Mucosa of descending colon (tissue), 3 donors: ENCODE measurements around the gene PHETA1. TPM values are rescaled to one million over a fixed set of nuclear protein-coding genes. Genes with fewer than 3 reads are reported as not detected.
A peak's percentile ranks its signal among the peaks of the same experiment; 100 is the strongest.
"Not testable (repeated sequence)": the region's sequence is repeated elsewhere in the genome, so short reads cannot be mapped to it uniquely, and the experiment has no call there.

Source experiments
- ATAC-seq: fragments of 200-7000 bp; cut with Tn5 transposase; one replicate; pipeline ENCODE4 v1.9.1; 2020; ENCODE audit warnings: mild to moderate bottlenecking, moderate library complexity
- DNase-seq, 3 donors: peaks; one replicate each; pipeline ENCODE4 v3.0.0-alpha.2; 2020
- H3K36me3 ChIP-seq: fragments of 200-600 bp; one replicate; pipeline ENCODE4 v1.8.0; 2021; ENCODE audit warnings: low read depth, mild to moderate bottlenecking
- H3K4me1 ChIP-seq: fragments of 200-600 bp; one replicate; pipeline ENCODE4 v1.8.0; 2021; ENCODE audit warnings: low read depth, mild to moderate bottlenecking
- H3K4me3 ChIP-seq: fragments of 200-600 bp; one replicate; pipeline ENCODE4 v1.8.0; 2021; ENCODE audit warnings: mild to moderate bottlenecking
- H3K9me3 ChIP-seq: fragments of 200-600 bp; one replicate; pipeline ENCODE4 v1.8.0; 2021; ENCODE audit warnings: mild to moderate bottlenecking
- intact Hi-C, 2 donors: fragments of 100-400 bp; cut with DNase I in 1 of 2; cut with micrococcal nuclease in 1 of 2; formaldehyde crosslinking; loops; one replicate each; pipeline versions ENCODE4 v1.11.0 to v1.11.1; 2022; cut with DNase I, micrococcal nuclease
- total RNA-seq, 3 donors: library from RNA; stranded (reverse); fragmentation: NEBNext Ultra II Directional in 2 of 3; extraction: Animal tissue kit (Norgen Biotek cat#: 25700) in 2 of 3; gene quantifications; one replicate each; pipeline versions ENCODE4 v1.2.1 to v1.2.4, GENCODE V29; 2021 to 2023
- TF ChIP-seq, protein P1 (sequence below): fragments of 200-600 bp; IDR thresholded peaks from one replicate; pipeline ENCODE4 v1.8.0; 2022; ENCODE audit warnings: antibody characterized with exemption, mild to moderate bottlenecking
- donor health status: DM: no; HTN: no; CAD: no; lungs with moderate emphysema.
- donor health status: DM: no; HTN: no; CAD: no.
- donor health status: DM: no; HTN: yes; CAD: no.

The PHETA1 gene
- total RNA-seq, 3 donors from 2014 or later: 21.4 to 39.8 (median 23.4) TPM

DNA sequence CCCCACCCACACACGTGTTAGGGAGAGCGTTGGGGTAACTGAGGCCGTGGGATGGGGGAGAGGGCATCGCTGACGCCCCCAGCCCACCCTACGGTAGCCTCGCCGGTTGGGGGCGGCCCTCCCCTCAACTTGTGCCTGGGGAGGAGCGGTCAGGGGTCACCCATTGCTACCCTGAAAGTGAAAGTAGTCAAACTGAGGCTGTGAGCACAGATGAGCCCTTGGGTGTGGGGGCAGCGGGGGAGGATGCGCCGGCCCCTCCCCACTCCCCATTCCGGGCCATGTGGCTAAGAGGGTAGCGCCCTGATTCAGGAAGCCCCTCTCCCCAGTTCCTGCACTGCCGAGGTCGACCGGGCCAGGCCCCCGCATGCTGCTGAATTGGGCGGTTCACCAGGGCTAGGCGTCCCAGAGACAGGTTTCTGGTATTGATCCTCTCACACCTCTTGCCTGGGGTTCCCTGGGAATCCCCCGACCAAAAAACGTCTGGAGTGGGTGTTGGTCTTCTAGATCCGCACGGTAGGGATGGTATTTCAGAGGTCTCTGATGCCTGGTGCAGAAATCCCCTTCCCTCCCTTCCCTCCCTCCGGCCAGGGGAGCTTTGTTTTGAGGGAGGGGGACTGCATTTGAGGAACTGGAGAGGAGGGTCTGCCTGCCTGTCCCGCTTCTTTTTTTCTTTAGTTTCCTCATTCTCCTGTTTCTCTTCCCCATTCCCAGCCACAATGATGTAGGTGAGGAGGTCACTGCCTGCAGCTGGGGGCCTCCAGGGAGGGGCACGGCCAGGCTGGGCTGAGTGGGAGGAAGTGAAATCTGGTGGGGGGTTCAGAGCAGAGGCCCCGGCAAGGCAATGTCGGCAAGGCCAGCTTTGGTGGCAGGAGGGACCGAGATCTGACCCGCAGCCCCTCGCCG is 37.8 kb upstream of the PHETA1 start:
- TF ChIP-seq, protein P1, sequence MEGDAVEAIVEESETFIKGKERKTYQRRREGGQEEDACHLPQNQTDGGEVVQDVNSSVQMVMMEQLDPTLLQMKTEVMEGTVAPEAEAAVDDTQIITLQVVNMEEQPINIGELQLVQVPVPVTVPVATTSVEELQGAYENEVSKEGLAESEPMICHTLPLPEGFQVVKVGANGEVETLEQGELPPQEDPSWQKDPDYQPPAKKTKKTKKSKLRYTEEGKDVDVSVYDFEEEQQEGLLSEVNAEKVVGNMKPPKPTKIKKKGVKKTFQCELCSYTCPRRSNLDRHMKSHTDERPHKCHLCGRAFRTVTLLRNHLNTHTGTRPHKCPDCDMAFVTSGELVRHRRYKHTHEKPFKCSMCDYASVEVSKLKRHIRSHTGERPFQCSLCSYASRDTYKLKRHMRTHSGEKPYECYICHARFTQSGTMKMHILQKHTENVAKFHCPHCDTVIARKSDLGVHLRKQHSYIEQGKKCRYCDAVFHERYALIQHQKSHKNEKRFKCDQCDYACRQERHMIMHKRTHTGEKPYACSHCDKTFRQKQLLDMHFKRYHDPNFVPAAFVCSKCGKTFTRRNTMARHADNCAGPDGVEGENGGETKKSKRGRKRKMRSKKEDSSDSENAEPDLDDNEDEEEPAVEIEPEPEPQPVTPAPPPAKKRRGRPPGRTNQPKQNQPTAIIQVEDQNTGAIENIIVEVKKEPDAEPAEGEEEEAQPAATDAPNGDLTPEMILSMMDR: no peak
- Histone ChIP-seq H3K36me3 (no peaks in the 10 kb centered on the region), H3K4me3 (peak overlapping the region; percentile 80), H3K9me3 (no peaks in the 10 kb centered on the region), H3K4me1 (peaks cover 36% of the 10 kb centered on the region)
- DNase-seq (peak in 2 of 3 donors; percentile 62 to 82), ATAC-seq (no peak)
- intact Hi-C loops: no loop called here

DNA sequence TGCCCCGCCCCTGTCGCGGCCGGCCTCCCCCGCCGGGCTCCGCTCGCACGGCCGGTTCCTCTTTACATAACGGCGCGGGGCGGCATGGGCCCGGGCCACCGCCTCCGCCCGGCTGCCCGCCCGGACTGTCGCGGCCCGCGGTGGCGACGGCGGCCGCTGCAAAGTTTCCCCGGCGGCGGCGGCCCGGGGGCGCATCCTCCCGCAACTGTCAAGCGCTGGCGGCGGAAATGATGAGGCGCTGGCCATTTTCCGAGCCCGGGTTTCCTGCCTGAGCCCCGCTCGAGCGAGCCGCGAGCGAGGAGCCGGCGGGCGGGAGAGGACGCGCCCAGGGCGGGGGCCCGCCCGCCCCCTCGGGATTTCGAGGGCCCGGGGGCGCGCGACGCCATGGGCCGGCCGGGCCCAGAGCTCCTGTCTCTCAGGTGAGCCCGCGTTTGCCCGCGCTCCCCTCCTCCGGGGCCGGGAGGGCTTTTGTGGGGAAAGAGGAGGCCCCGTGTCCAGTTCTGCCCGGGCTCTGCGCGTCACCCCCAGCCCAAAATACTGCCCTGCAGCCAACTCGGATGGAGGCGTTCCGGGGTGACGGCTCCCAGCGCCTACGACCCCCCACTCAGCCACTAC is 37.1 kb upstream of the PHETA1 start, which contains the start of gene SH2B3:
TSS of gene SH2B3 (plus strand) at position 65 of the 615 bp plus-strand sequence. CDS start 12,223 bp downstream, outside the sequence.
- H3K4me1 ChIP-seq: peaks cover 36% of the 10 kb centered on the region
- ATAC-seq (peak; percentile 14), DNase-seq (no peak)
- intact Hi-C loops: no loop called here
- no peaks in the 10 kb centered on the region for H3K36me3 ChIP-seq
- peak within 1 kb of the TSS; percentile 80 for H3K4me3 ChIP-seq
- TF ChIP-seq, protein P1: no peak
- H3K9me3 ChIP-seq: no peaks in the 10 kb centered on the region

DNA sequence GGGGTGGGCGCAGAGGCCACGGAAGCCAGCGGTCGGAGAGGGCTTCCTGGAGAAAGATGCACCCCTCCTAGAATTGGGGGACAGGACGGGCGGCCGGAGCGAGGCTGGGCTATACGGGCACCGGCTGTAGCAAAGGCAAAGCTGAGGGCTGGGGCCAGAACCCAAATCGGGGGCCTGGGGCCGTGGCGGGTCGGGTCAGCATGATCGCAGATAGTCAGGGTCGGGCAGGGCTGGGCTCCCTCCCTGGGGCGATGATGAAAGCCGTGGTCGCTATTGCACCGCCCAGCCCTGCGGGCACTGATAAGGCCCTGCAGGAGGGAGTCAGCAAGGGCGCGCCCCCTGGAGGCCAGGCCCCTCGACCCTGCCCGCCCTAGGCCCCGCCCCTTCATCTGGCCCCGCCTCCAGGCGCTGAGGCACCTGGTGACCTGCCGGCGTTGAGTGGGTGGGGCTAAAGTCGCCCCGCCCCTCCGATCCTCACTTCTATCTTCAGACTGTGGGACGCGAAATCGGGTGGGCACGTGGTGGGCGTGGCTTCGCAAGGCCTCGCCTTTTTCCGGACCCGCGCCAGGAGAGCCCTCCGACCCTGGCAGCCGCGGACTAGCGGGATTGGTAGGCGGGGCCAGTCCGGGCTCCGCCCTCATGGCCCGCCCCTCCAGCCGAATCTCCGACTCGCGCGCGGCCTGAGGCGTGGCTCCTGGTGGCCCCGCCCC is 36.4 kb upstream of the PHETA1 start:
- peak; percentile 90 for ATAC-seq
- peak; percentile 98 to 99 (median 98) for DNase-seq
- Histone ChIP-seq H3K36me3 (no peaks in the 10 kb centered on the region), H3K4me3 (peak overlapping the region; percentile 80), H3K9me3 (no peaks in the 10 kb centered on the region), H3K4me1 (peaks cover 31% of the 10 kb centered on the region)
- intact Hi-C loops: no loop called here
- TF ChIP-seq, protein P1: peak; percentile 73

DNA sequence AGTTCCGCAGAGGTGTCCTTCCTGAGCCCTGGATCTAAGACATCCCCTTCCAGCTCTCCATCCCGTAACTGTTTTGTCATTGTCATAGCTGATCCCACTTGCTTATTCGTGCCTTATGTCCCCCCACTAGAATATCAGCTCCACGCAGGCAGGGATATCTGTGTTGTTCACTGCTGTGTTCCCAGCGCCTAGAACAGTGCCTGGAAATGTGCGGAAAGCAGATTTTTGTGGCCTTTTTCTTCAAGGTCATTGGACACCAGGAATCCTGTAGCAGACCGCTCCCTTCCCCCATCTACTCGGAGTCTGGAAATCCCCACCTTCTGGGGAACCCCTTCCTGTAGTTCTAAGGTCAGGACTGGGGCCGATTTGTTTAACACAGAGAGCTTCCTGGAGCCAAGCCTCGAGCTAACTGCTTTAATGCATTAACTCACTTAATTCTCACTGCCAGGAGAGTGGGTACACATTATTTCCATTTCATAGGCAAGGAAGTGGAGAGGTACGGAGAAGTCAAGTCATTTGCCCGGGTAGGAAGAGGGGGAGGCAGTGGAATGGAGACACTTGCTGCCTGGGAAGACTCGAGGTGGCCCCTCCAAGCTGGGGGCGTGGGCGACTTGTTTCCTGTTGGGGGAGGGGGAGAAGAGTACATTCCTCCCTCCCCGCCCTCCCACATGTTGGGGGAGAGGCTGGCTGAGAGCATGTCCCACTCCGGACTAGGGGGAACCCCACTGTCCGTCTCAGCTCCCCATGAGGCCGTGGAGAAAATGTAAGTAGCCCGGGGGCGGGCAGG is 35.7 kb upstream of the PHETA1 start:
- DNase-seq (peak in 1 of 3 donors; percentile 55), ATAC-seq (no peak)
- Histone ChIP-seq H3K9me3 (no peaks in the 10 kb centered on the region), H3K4me1 (peaks cover 23% of the 10 kb centered on the region), H3K36me3 (no peaks in the 10 kb centered on the region), H3K4me3 (no peak overlapping the region)
- intact Hi-C loops: loop anchor here in 1 of 2 donors (5.0 kb wide), 1 partner anchor 43 kb away; no protein-coding TSS in a partner anchor
- TF ChIP-seq, protein P1: no peak

DNA sequence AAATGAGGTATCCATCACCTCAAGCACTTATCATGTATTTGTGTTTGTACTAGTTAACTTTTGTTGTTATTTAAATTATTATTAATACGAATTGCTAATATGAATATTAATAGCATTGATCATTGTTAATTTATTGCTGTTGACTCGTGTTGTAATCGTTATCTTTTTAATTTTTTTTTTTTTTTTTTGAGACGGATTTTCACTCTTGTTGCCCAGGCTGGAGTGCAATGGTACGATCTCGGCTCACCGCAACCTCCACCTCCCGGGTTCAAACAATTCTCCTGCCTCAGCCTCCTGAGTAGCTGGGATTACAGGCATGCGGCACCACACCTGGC is 33.6 kb upstream of the PHETA1 start:
- ATAC-seq, H3K4me3 ChIP-seq: not testable (repeated sequence)

More for the DNA sequence above, 33.6 kb upstream of the PHETA1 start:
- DNase-seq, H3K36me3 ChIP-seq, H3K9me3 ChIP-seq: not testable (repeated sequence)
- peaks cover 14% of the 10 kb centered on the region for H3K4me1 ChIP-seq
- intact Hi-C loops: loop anchor here in 1 of 2 donors (5.0 kb wide), 1 partner anchor 45 kb away; no protein-coding TSS in a partner anchor
